ENCODE measurements around the gene GGT5.

- TF ChIP-seq CTCF (IDR thresholded peaks at IDR 0.05; ENCODE audit: low read depth, low read length) = no peak
- TF ChIP-seq EZH2phosphoT487 (IDR thresholded peaks at IDR 0.05; ENCODE audit: low read depth) = no peak
Observed at GRCh38 chr22:24187731-24188644, 56.9 kb downstream of the GGT5 start.

Measured in OCI-LY3 (cell line).